ENCODE data around the gene PLA2G5.

DNA sequence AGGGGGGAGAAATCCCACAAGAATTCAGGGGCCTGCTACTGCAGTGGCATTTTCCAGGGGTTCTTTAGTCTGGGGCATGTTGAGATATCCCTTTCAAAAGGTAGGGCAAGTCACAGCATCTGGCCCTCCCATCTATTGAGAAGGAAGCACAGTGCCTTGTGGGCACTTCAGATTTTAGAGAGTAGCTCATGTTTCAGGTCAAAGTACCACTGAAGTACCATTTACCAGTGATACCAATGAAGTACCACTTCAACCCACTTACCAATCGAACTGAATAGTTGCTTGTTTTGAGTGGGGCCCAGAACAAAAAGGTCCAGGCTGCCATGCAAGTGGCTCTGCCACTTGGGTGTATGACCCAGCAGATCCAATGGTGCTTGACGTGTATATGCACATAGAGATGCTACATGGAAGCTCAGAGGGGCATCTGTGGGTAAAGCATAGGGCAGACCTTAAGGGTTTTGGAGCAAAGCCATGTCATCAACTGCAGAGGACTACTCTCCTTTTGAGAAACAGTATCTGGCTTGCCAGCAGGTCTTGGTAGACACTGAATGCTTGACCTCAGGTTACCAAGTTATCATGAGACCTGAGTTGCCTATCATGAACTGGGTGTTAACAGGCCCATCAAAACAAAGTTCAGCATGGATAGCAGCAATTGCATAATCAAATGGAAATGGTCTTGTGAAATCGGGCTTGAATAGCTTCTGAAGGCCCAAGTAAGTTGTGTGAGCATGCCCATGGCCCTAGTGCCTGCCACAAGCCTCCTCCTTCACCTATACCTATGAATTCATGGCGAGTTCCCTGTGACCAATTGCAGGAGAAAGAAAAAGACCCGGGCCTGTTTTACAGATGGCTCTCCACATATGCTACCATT lies 25.8 kb downstream of the PLA2G5 start:
- no peak for TF ChIP-seq POLR2A (IDR thresholded peaks at IDR 0.05)
- TF ChIP-seq, protein P1, sequence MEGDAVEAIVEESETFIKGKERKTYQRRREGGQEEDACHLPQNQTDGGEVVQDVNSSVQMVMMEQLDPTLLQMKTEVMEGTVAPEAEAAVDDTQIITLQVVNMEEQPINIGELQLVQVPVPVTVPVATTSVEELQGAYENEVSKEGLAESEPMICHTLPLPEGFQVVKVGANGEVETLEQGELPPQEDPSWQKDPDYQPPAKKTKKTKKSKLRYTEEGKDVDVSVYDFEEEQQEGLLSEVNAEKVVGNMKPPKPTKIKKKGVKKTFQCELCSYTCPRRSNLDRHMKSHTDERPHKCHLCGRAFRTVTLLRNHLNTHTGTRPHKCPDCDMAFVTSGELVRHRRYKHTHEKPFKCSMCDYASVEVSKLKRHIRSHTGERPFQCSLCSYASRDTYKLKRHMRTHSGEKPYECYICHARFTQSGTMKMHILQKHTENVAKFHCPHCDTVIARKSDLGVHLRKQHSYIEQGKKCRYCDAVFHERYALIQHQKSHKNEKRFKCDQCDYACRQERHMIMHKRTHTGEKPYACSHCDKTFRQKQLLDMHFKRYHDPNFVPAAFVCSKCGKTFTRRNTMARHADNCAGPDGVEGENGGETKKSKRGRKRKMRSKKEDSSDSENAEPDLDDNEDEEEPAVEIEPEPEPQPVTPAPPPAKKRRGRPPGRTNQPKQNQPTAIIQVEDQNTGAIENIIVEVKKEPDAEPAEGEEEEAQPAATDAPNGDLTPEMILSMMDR (IDR thresholded peaks at IDR 0.05) = no peak
